Endodermal cell (in vitro differentiated cells): ENCODE measurements around the gene ABCB7. TPM values are rescaled to one million over a fixed set of nuclear protein-coding genes. Genes with fewer than 3 reads are reported as not detected.

Experiments
- DNase-seq: peaks from one replicate; pipeline ENCODE4 v3.0.0-alpha.2; 2017
- H3K27ac ChIP-seq: 2 replicates; pipeline ENCODE4 v1.5.1; 2013; ENCODE audit warnings: mild to moderate bottlenecking, low read depth, low read length, moderate library complexity
- H3K27me3 ChIP-seq: 2 replicates; pipeline ENCODE4 v1.6.1; 2013; ENCODE audit warnings: mild to moderate bottlenecking, low read length, moderate library complexity; ENCODE audit not compliant: insufficient read depth, control insufficient read depth, poor library complexity, severe bottlenecking
- H3K36me3 ChIP-seq: 2 replicates; pipeline ENCODE4 v1.7.0; 2013; ENCODE audit warnings: mild to moderate bottlenecking, low read length, moderate library complexity; ENCODE audit not compliant: control insufficient read depth, insufficient read depth
- H3K4me1 ChIP-seq: one replicate; pipeline ENCODE4 v1.7.0; 2013; ENCODE audit warnings: low read length; ENCODE audit not compliant: control insufficient read depth, insufficient read depth
- H3K4me3 ChIP-seq: 2 replicates; pipeline ENCODE4 v1.5.1; 2013; ENCODE audit warnings: mild to moderate bottlenecking, low read length, moderate library complexity
- H3K9ac ChIP-seq: 2 replicates; pipeline ENCODE4 v1.6.1; 2013; ENCODE audit warnings: mild to moderate bottlenecking, low read length, moderate library complexity; ENCODE audit not compliant: poor library complexity, severe bottlenecking; ENCODE audit errors: extremely low read depth
- H3K9me3 ChIP-seq: 2 replicates; pipeline ENCODE4 v1.6.1; 2013; ENCODE audit warnings: mild to moderate bottlenecking, low read length, moderate library complexity; ENCODE audit not compliant: control insufficient read depth
- H3K27ac Mint-ChIP-seq: 2 replicates; pipeline ENCODE4 v1.8.0; 2020; ENCODE audit warnings: mixed read lengths
- H3K27me3 Mint-ChIP-seq: 2 replicates; pipeline ENCODE4 v1.8.0; 2021; ENCODE audit warnings: mild to moderate bottlenecking, mixed read lengths; ENCODE audit not compliant: insufficient read depth
- H3K36me3 Mint-ChIP-seq: 2 replicates; pipeline ENCODE4 v1.8.0; 2020; ENCODE audit warnings: low read depth, mixed read lengths
- H3K4me1 Mint-ChIP-seq: 2 replicates; pipeline ENCODE4 v1.8.0; 2020; ENCODE audit warnings: mixed read lengths
- H3K4me3 Mint-ChIP-seq: 2 replicates; pipeline ENCODE4 v1.8.0; 2020; ENCODE audit warnings: mild to moderate bottlenecking, moderate library complexity, mixed read lengths
- H3K9me3 Mint-ChIP-seq: 2 replicates; pipeline ENCODE4 v1.8.0; 2020; ENCODE audit warnings: mild to moderate bottlenecking, mixed read lengths
- WGBS, 2 experiments: methylation state at CpG; one replicate each; pipeline versions ENCODE4 v1.1.5 to v1.1.7; 2013; ENCODE audit warnings: missing lambda C conversion rate in 2 of 2, mixed read lengths in 1 of 2; ENCODE audit not compliant: insufficient coverage in 1 of 2, insufficient read length in 1 of 2; 5-methylcytosine and 5-hydroxymethylcytosine counted together
- total RNA-seq, 2 donors: library from RNA; stranded (reverse); fragmentation: NEBNext Ultra II Directional in 1 of 2; extraction: Animal tissue kit (Norgen Biotek cat#: 25700) in 1 of 2; gene quantifications; 2 replicates in 1 of 2; 3 replicates in 1 of 2; pipeline ENCODE4 v1.2.1, GENCODE V29; 2021
- TF ChIP-seq, protein P1 (sequence below): fragments of 200-600 bp; sonication (generic); conservative IDR thresholded peaks from 2 replicates; pipeline ENCODE4 v1.5.0; 2021; ENCODE audit warnings: antibody characterized with exemption, mild to moderate bottlenecking

Gene ABCB7
- total RNA-seq, 2 donors from 2014 or later: 38.2 to 40.0 TPM

GRCh38 chrX:75115707-75116413 is 40.2 kb downstream of the ABCB7 start:
- no peaks in the 10 kb centered on the region for H3K36me3 ChIP-seq
- Mint-ChIP-seq H3K9me3 (peaks cover 55% of the 10 kb centered on the region), H3K4me3 (no peak overlapping the region), H3K4me1 (peaks cover 7% of the 10 kb centered on the region), H3K36me3 (peaks cover 21% of the 10 kb centered on the region), H3K27me3 (no peaks in the 10 kb centered on the region), H3K27ac (no peak overlapping the region)
- H3K27me3 ChIP-seq: no peaks in the 10 kb centered on the region
- no peaks in the 10 kb centered on the region for H3K4me1 ChIP-seq
- no peak overlapping the region for H3K4me3 ChIP-seq
- no peak overlapping the region for H3K27ac ChIP-seq
- H3K9me3 ChIP-seq: peaks cover 12% of the 10 kb centered on the region
- no peak for DNase-seq
- 41% methylated on average over 4 of the region's 5 CpGs; no CpG with 5 or more reads in 1 of the 2 experiments for WGBS, 2 experiments
- no peak overlapping the region for H3K9ac ChIP-seq
- TF ChIP-seq, protein P1, sequence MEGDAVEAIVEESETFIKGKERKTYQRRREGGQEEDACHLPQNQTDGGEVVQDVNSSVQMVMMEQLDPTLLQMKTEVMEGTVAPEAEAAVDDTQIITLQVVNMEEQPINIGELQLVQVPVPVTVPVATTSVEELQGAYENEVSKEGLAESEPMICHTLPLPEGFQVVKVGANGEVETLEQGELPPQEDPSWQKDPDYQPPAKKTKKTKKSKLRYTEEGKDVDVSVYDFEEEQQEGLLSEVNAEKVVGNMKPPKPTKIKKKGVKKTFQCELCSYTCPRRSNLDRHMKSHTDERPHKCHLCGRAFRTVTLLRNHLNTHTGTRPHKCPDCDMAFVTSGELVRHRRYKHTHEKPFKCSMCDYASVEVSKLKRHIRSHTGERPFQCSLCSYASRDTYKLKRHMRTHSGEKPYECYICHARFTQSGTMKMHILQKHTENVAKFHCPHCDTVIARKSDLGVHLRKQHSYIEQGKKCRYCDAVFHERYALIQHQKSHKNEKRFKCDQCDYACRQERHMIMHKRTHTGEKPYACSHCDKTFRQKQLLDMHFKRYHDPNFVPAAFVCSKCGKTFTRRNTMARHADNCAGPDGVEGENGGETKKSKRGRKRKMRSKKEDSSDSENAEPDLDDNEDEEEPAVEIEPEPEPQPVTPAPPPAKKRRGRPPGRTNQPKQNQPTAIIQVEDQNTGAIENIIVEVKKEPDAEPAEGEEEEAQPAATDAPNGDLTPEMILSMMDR: no peak

GRCh38 chrX:75114638-75115037 is 41.4 kb downstream of the ABCB7 start:
- peaks cover 20% of the 10 kb centered on the region for H3K36me3 Mint-ChIP-seq

GRCh38 chrX:75113664-75114063 is 42.4 kb downstream of the ABCB7 start:
- H3K4me1 Mint-ChIP-seq: peaks cover 7% of the 10 kb centered on the region
- H3K27ac ChIP-seq: no peak overlapping the region

More at GRCh38 chrX:75114638-75115037, 41.4 kb downstream of the ABCB7 start:
- Histone ChIP-seq H3K9me3 (peaks cover 6% of the 10 kb centered on the region), H3K9ac (no peak overlapping the region), H3K36me3 (no peaks in the 10 kb centered on the region), H3K4me3 (no peak overlapping the region), H3K4me1 (no peaks in the 10 kb centered on the region), H3K27me3 (no peaks in the 10 kb centered on the region), H3K27ac (no peak overlapping the region)
- TF ChIP-seq, protein P1: no peak
- peaks cover 47% of the 10 kb centered on the region for H3K9me3 Mint-ChIP-seq
- H3K27ac Mint-ChIP-seq: no peak overlapping the region
- peaks cover 7% of the 10 kb centered on the region for H3K4me1 Mint-ChIP-seq
- 98% methylated on average over 3 of the region's 3 CpGs; no CpG with 5 or more reads in 1 of the 2 experiments for WGBS, 2 experiments
- no peak for DNase-seq
- H3K4me3 Mint-ChIP-seq: no peak overlapping the region
- no peaks in the 10 kb centered on the region for H3K27me3 Mint-ChIP-seq

More at GRCh38 chrX:75113664-75114063, 42.4 kb downstream of the ABCB7 start:
- WGBS, 2 experiments: 100% methylated on average over 1 of the region's 1 CpG; no CpG with 5 or more reads in 1 of the 2 experiments
- H3K4me1 ChIP-seq: no peaks in the 10 kb centered on the region
- peaks cover 38% of the 10 kb centered on the region for H3K9me3 Mint-ChIP-seq
- peaks cover 14% of the 10 kb centered on the region for H3K36me3 Mint-ChIP-seq
- H3K9me3 ChIP-seq: no peaks in the 10 kb centered on the region
- H3K36me3 ChIP-seq: no peaks in the 10 kb centered on the region
- H3K27me3 ChIP-seq: no peaks in the 10 kb centered on the region
- H3K4me3 Mint-ChIP-seq: no peak overlapping the region
- H3K27ac Mint-ChIP-seq: no peak overlapping the region
- H3K27me3 Mint-ChIP-seq: no peaks in the 10 kb centered on the region
- no peak for DNase-seq
- H3K9ac ChIP-seq: no peak overlapping the region
- no peak overlapping the region for H3K4me3 ChIP-seq
- TF ChIP-seq, protein P1: no peak
